HTR-8/SVneo (cell line): Measurements from ENCODE around the gene CTCF.

ENCODE experiments used
- DNase-seq: peaks from one replicate; pipeline ENCODE4 v3.0.0; 2011; ENCODE audit warnings: low spot score, mixed read lengths; ENCODE audit not compliant: insufficient read length
- FAIRE-seq: peaks from 2 replicates; lab custom pipeline; 2011; peaks lifted over from hg19 to GRCh38; lab: Jason Lieb, UNC

The CTCF gene

DNA sequence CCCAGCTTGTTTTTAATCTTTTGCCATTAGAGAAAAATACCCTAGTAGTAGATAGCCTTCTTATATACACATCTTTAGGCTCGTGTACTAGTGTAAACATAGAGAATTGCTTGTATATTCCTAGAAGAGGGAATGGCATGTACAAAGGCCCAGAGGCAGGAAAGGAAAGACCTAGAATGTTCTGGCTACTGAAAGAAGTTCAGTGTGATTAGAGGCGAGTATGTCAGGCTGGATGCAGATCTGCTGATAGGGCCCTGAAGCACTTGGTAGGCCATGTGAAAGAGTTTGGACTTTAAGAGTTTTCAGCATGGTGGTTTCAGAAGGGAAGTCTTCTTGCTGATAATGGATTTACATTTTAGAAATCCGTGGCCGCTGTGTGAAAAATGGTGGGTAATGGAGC is 17.4 kb downstream of the CTCF start:
- FAIRE-seq (no peak), DNase-seq (no peak)

DNA sequence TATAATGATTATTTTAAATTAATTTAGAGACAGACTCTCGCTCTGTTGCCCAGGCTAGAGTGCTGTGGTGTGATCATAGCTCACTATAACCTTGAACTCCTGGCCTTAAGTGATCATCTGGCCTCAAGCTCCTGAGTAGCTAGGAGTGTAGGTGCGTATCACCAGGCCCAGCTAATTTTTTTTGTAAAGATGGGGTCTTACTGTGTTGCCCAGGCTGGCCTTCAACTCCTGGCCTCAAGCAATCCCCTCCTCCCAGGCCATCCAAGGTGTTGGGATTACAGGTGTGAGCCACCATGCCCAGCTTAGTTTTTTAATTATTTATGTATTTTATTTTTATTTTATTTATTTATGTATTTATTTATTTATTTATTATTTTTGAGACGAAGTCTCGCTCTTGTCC is 17.9 kb downstream of the CTCF start:
- DNase-seq (no peak), FAIRE-seq (no peak)

DNA sequence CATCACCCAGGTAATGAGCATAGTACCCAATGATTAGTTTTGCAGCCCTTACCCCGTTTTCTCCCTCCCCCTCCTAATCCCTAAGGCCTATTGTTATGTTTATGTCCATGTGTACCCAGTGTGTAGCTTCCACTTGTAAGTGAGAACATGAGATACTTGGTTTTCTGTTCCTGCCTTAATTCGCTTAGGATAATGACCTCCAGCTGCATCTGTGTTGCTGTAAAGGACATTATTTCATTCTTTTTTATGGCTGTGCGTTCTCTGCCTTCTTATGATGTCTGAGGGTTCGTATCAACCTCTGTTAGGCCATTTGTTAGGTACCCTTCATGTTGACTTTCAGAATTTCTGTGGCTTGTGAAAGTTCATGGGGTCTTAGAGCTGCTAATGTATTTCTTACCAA is 31.0 kb downstream of the CTCF start:
- no peak for DNase-seq
- no peak for FAIRE-seq

DNA sequence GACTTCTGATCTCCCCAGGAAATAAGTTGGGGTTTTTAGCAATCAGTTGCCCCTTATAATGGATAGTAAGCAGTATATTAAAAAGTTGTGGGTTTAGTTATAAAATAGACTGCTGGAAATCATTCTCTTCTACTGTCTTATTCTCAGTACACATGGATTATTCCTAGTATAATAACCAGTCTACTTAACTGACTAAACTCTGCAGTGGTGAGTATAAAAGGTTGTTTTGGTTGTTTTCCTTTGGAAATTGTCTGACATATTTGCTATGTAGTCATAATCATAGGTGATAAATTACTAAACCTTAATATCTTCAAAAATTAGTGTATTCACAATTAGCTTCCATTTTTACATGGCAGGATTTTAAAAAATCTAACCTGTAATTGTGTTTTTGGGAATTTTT is 31.4 kb downstream of the CTCF start:
- FAIRE-seq: no peak
- no peak for DNase-seq

DNA sequence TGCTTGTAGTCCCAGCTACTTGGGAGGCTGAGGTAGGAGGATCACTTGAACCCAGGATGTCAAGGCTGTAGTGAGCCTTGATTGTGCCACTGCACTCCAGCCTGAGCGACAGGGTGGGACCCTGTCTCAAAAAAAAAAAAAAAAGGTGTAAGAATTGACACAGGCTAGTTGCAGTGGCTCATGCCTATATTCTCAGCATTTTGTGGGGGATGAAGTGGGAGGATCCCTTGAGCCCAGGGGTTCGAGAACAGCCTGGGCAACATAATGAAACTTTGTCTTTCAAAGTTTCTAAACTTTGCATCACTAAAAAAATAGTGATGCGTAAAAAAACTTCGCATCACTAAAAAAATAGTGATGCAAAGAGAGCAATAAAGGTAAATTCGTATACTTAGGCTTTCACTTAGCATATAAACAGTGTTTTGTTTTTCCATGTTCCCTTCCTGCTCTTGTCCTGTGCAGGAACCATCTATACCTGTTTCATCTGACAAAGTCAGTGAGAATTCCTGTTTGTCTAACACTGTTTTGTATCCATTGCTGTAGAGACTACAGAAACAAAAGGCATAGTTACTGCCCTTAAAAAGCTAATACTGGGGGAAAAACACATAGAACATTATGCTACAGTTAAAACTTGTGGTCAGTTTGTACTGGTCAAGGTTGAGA is 32.1 kb downstream of the CTCF start:
- FAIRE-seq (no peak), DNase-seq (no peak)

DNA sequence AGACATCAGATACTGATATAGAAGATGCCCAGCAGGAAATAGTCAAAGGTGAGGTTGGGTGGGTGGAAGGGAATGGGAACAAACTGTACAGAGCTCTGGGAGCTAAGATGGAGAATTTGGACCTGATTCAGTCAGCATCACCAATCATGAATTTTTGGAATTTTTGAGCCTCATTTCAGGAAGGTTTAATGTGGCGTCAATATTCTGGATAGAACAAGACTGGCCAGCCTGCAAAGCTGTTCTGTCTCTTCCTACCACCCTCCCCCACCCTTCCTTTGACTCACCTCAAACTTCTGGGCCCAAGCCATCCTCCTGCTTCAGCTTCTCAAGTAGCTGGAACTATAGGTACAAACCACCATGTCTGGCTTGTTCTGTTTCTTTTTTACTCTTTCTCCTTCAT is 32.6 kb downstream of the CTCF start:
- DNase-seq: no peak
- FAIRE-seq: no peak

DNA sequence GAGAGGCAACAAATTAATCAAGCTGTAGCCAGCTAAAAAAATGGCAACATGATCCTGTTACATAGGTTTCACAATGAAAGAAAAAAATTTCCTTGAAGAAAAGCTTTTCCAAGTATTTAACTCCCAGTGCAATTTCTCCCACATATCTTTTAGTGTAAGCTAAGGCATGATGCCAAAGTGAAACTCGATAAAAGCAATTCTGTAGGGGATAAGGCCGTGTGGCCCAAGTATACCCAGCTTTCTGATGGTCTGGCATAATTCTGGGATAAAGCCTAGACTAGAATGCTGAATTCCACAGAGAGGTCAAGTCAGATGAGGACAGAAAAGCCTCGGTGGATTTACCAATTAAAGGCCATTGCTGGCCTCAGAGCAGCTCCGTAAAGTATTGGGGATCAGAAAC is 36.2 kb downstream of the CTCF start:
- FAIRE-seq: no peak

DNA sequence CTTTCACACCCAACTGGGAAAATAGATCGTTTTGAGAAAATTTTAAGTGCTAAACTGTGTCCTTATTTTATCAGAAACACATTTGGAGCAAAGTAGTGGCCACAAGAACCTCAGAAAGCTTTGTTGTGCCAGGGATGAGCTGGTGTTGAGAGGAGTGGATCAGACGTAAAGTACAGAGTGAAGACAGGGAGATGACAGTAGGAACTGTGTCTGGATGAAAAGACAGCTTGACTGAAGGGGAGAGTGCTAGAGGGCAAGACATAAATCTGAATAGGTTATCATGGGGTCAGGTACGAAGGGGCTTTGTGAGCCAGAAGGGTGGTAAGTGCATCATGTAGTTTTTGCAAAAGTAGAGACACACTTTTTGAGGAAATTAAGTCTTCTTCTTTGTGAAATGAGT is 43.3 kb downstream of the CTCF start:
- FAIRE-seq (no peak), DNase-seq (no peak)

More for the DNA sequence above, 36.2 kb downstream of the CTCF start:
- no peak for DNase-seq

DNA sequence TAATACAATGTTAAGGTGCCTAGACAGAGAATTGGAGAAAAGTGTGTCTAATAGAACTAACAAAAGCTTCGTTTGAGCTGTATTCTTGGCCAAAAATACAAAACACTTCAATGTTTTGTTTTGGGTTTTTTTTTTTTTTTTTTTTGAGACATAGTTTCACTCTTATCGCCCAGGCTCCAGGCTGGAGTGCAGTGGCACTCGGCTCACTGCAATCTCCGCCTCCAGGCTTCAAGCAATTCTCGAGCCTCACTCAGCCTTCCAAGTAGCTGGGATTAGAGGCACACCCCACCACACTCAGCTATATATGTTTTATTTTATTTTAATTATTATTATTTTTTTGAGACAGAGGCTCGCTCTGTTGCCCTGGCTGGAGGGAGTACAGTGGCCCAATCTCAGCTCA is 44.3 kb downstream of the CTCF start:
- DNase-seq (no peak), FAIRE-seq (no peak)

DNA sequence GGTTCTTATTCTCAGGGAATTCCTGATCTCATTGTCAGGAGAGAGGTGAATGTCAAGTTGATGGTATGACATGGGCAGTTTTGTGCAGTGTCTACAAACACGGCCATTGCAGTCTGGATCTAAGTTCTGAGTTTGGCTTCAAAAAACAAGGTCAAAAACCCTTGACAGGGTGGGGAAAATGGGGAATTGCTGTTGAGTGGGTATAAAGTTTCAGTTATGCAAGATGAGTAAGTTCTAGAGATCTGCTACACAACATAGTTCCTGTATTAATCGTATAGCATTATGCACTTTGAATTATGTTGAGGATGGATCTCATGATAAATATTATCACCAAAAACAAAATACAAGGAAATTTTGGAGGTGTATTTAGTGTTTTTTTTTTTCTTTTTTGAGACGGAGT is 46.0 kb downstream of the CTCF start:
- no peak for DNase-seq
- FAIRE-seq: no peak

DNA sequence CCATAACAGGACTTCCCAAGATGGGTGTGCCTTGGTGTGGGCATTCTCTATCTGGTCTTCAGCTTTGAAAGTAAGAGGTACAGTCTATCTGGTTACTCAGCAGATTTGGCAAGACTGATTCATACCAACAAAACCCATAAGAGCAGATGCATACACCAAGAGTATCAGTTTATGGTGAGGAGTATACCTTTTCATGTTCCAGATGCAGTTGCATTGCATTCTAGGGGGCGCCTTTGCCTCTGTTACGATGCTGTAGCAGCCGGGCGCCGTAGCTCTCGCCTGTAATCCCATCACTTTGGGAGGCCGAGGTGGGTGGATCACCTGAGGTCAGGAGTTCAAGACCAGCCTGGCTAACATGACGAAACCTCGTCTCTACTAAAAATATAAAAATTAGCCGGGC is 51.5 kb downstream of the CTCF start:
- no peak for DNase-seq
- FAIRE-seq: no peak

DNA sequence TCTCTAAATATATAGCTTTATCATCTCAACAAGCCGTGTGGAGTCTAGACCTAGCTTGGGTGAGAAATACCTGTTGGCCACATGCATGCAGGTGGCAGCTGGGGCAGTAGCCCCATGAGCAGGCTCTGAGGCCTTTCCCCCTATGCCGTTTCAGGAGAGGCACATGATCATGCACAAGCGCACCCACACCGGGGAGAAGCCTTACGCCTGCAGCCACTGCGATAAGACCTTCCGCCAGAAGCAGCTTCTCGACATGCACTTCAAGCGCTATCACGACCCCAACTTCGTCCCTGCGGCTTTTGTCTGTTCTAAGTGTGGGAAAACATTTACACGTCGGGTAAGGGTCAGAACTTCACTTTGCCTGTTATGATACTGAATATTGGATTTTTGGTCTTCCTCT is 65.9 kb downstream of the CTCF start:
- FAIRE-seq (no peak), DNase-seq (no peak)

DNA sequence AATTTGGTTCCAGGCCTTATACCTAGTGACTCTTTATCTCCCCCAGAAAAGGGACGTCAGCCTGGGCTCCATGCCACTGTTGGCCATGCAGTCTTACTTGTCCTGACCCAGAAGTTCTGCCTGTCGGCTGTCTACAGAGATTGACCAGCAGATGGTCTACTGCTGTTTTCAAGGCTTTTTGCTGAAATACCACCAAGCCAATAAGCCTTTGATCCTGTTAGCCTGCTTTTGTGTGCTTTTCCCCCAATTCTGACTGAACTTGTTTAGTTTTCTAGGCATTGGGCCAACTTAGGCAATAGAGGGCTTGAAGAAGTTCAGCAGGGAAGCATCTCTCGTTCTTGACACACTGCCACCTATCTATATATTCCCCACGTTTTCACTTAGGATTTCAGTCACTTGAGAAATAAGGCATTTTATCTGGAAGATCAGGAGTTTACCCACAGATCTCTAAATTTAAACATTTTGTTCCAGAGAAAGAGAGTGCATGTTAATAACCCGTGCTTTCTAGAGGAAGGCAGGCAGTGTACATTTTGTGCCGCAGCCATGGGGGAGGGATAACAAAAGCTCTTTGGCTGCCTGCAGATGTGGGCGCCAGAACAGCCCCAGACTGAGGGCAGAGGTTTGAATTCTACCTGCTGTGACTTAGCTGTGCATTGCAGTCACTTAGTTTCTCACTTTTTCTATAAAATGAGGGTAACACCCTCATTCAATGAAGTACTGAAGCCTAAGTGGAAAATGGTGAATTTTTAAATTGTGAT is 70.3 kb downstream of the CTCF start:
- DNase-seq: no peak
- no peak for FAIRE-seq

DNA sequence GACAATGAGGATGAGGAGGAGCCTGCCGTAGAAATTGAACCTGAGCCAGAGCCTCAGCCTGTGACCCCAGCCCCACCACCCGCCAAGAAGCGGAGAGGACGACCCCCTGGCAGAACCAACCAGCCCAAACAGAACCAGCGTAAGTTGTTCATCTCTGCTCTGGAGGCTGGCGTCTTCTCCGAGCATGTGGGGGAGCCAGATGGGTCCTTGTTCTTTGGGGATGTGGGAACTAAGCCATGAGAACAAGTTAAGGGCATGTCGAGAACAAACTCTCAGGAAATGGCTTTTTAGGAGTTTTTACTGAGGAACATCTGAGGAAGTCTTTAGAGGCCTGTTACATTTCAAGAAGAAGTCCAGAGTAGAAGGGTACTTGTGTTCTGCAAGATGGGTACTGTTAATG is 74.4 kb downstream of the CTCF start:
- FAIRE-seq: no peak

DNA sequence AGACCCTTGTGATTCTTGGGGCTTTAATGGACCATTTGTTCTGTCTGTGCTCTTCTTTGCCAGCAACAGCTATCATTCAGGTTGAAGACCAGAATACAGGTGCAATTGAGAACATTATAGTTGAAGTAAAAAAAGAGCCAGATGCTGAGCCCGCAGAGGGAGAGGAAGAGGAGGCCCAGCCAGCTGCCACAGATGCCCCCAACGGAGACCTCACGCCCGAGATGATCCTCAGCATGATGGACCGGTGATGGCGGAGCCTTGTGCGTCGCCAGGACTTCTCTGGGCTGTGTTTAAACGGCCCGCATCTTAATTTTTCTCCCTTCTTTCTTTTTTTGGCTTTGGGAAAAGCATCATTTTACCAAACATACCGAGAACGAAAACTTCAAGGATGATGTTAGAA is 75.3 kb downstream of the CTCF start:
- DNase-seq: no peak

More for the DNA sequence above, 74.4 kb downstream of the CTCF start:
- no peak for DNase-seq

DNA sequence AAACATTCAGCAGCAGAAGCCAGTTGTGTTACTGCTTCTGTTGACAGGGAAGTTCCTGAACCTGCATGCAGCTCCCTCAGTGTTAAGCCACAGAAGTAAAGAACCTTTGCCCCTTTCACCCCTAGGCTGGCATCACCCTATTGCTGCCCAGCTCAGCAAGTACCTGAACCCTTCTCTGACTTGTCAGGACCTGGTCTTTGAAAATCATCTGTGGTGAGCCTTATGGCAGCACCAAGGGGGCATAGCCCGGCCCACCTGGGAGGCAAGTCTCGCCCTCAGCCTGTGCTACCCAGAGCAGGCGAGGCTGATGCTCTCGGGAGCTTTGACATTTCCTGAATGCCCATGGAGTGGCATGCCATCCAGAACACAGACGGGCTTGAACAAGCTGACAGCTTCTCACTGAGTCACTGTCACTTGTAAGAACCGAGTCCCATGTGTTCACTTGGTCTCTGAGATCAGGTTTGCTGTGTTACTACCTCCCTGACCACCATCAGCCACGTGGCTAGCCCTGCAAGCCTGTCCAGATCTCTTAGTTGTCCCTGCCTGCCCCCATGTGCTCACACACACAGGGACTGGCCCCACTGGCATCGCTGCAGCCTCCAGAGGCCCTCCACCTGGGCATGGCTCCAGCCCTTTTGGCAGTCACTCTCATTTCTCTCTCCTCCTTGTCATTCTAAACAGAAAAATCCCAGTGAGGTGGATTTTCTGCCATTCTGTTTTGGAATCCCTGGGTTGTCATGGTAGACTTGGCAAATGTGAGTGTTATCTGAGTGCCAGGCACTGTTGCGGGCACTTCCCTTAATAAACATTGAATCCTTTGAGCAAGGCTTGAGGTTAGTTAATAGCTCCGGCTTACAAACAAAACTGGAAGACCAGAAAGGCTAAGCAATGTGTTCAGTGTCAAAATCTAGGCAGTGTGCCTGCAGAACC is 79.7 kb downstream of the CTCF start:
- FAIRE-seq: no peak
- no peak for DNase-seq

More for the DNA sequence above, 75.3 kb downstream of the CTCF start:
- no peak for FAIRE-seq

DNA sequence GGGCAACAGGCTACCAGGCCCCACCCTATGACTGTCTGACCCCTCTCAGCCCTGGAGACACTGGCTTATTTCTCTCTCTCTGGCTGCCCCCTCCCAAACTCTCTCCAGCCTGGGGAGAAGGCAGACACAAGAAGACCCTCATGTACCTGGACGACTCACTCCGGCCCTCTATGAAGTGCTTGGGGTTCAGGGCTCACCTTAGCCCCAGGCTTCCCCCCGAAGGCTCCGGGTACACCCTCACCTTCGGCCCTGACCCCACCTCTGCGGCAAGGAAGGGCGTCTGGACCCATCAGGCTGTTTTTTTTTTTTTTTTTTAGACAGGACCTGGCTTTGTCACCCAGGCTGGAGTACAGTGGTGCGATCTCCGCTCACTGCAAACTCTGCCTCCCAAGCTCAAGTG is 81.7 kb downstream of the CTCF start:
- FAIRE-seq: no peak
- no peak for DNase-seq

DNA sequence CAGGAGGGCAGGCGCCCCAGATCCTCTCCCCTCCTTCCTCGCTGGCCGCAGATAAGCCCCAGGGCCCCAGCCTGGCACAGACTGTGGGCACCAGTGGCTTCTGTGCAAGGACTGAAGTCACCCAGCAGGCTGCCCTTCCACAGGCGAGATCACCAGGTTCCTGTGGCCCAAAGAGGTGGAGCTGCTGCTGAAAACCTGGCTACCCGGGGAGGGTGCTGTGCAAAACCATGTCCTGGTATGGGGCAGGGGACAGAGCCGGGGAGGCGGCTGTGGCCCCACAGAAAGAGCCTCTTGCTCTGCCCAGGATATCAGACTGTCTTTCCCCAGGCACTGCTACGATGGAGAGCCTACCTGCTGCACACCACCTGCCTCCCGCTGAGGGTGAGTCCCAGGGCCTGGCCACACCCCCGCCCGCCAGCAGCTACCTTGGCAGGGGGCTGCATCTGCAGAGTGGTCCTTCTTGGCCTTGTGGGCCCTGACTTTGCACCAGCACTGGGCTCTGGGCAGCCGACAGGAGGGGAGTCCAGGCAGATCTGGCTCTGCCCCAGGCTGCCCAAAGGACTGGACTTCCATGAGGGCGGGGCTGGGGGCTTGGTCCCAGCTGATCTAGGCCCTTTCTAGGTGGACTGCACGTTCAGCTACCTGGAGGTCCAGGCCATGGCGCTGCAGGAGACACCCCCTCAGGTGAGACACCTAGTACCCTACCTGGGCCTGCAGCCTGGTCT is 83.2 kb downstream of the CTCF start:
- no peak for FAIRE-seq
- DNase-seq: no peak

DNA sequence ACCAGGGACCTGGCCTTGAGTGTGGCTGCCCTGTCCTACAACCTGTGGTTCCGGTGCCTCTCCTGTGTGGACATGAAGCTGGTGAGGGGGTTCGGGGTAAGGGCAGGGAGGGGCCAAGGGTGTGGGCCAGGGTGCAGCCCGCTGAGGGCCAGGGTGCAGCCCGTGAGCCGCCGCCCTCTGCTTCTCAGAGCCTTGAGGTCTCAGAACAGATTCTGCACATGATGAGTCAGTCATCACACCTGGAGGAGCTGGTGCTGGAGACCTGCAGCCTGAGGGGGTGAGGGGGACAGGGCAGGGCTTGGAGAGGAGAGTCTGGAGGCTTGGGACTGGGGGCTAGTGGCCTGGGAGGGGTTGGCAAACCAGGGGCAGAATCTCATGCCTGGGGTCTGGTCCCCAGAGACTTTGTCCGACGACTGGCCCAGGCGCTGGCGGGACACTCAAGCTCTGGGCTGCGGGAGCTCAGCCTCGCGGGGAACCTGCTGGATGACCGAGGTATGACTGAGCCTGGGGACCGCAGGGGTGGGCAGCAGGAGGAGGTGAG is 84.9 kb downstream of the CTCF start:
- FAIRE-seq: no peak
- DNase-seq: no peak

DNA sequence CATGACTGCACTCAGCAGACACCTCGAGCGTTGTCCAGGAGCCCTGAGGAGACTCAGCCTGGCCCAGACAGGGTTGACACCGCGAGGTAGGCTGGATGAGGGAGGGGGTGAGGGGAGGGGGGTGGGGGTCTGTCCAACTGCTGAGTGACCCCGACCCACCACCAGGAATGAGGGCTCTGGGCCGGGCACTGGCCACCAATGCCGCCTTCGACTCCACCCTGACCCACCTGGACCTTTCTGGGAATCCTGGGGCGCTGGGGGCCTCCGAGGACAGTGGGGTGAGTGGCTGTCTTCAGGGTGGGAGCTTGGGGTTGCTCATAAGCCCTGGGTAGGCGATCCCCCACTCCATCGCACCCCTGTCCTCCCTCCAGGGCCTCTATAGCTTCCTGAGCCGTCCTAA is 85.4 kb downstream of the CTCF start:
- no peak for DNase-seq
- FAIRE-seq: no peak
